Measurements from ENCODE around the gene KCNQ1. TPM values are rescaled to one million over a fixed set of nuclear protein-coding genes. Genes with fewer than 3 reads are reported as not detected.

KCNQ1 gene
- total RNA-seq, 1 donor from 2014 or later, result 1.6 TPM

DNA sequence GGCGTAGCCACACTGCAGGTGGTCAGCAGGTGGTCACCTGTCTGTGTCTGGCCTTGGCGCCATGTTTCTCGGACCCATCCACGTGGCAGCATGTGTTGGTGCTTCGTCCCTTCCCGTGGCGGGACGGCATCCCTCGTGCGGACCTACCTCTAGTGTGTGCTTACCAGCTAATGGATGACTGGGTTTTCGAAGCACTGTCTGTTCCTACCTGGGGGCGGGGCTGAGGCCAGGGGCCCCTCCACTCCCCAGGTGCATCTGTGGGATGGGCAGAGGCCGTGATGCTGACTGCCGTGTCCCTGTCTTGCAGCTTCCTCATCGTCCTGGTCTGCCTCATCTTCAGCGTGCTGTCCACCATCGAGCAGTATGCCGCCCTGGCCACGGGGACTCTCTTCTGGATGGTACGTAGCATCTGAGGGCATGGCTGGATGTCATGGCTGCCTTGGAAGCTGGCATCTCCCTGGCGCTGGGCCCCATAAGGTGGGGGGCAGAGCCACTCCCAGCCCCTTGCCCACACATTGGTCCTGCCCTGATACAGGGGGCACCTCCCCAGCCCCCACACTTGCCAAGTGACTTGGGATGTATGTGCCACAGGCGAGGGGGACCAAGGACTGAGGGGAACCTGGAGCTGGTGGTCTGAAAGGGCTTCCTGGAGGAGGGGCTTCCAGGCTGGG is 82.9 kb downstream of the KCNQ1 start:
- TF ChIP-seq, protein P1, sequence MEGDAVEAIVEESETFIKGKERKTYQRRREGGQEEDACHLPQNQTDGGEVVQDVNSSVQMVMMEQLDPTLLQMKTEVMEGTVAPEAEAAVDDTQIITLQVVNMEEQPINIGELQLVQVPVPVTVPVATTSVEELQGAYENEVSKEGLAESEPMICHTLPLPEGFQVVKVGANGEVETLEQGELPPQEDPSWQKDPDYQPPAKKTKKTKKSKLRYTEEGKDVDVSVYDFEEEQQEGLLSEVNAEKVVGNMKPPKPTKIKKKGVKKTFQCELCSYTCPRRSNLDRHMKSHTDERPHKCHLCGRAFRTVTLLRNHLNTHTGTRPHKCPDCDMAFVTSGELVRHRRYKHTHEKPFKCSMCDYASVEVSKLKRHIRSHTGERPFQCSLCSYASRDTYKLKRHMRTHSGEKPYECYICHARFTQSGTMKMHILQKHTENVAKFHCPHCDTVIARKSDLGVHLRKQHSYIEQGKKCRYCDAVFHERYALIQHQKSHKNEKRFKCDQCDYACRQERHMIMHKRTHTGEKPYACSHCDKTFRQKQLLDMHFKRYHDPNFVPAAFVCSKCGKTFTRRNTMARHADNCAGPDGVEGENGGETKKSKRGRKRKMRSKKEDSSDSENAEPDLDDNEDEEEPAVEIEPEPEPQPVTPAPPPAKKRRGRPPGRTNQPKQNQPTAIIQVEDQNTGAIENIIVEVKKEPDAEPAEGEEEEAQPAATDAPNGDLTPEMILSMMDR (IDR thresholded peaks at IDR 0.05; ENCODE audit: insufficient read depth, low read length, severe bottlenecking), result no peak

DNA sequence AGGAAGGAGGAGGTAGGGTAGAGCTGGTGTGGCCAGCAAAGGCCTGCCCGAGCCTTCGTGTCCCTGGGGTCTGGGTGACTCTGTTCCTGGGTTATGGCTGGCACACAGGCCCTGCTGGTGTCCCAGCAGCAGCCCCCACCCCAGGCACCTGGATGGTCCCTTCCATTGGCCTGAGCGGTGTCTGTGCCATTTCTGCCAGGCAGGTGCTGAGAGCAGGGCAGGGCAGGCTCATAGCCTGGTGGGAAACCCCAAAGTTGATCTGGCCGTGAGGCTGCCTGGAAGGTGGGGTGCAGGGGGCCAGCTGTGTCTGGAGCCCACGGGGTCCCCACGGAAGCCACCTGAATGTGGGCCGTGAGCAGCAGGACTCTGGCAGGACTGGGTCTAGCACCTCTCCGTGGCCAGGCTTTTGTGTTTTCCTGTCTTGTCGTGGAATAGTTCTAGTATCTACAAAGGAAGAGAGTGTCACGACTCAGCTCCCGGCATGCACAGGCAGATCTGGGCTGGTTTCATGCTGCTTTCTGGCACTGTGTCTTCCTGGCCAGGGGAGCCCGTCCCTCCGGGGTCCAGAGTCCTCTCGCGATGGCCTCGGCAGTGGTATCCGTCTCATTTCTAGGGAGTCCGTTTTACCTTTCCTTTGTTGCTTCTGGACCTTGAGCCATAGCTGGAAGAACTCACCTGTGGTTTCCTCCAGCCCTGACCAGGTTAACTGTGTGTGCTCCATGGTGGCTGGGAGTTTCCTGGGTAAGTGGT is 83.7 kb downstream of the KCNQ1 start:
- H3K4me3 ChIP-seq (ENCODE audit: low read depth, low read length), result no peak overlapping the region
- no peak for FAIRE-seq
- no peaks in the 10 kb centered on the region for H3K36me3 ChIP-seq (ENCODE audit: control insufficient read depth, insufficient read depth, low read length)
- TF ChIP-seq, protein P1 (IDR thresholded peaks at IDR 0.05; ENCODE audit: insufficient read depth, low read length, severe bottlenecking), result no peak
- DNase-seq (ENCODE audit: low read depth), result peak; percentile 20
- no peaks in the 10 kb centered on the region for H3K27me3 ChIP-seq (ENCODE audit: control insufficient read depth, insufficient read depth, low read length)

More for the DNA sequence above, 82.9 kb downstream of the KCNQ1 start:
- FAIRE-seq (no peak), DNase-seq (ENCODE audit: low read depth) (no peak)
- Histone ChIP-seq H3K36me3 (ENCODE audit: control insufficient read depth, insufficient read depth, low read length) (no peaks in the 10 kb centered on the region), H3K27me3 (ENCODE audit: control insufficient read depth, insufficient read depth, low read length) (no peaks in the 10 kb centered on the region), H3K4me3 (ENCODE audit: low read depth, low read length) (no peak overlapping the region)

GRCh38 chr11:2529173-2529572 is 84.4 kb downstream of the KCNQ1 start:
- DNase-seq (ENCODE audit: low read depth) (no peak), FAIRE-seq (no peak)
- H3K4me3 ChIP-seq (ENCODE audit: low read depth, low read length), result no peak overlapping the region
- no peaks in the 10 kb centered on the region for H3K36me3 ChIP-seq (ENCODE audit: control insufficient read depth, insufficient read depth, low read length)
- TF ChIP-seq, protein P1 (IDR thresholded peaks at IDR 0.05; ENCODE audit: insufficient read depth, low read length, severe bottlenecking), result no peak
- H3K27me3 ChIP-seq (ENCODE audit: control insufficient read depth, insufficient read depth, low read length), result no peaks in the 10 kb centered on the region

DNA sequence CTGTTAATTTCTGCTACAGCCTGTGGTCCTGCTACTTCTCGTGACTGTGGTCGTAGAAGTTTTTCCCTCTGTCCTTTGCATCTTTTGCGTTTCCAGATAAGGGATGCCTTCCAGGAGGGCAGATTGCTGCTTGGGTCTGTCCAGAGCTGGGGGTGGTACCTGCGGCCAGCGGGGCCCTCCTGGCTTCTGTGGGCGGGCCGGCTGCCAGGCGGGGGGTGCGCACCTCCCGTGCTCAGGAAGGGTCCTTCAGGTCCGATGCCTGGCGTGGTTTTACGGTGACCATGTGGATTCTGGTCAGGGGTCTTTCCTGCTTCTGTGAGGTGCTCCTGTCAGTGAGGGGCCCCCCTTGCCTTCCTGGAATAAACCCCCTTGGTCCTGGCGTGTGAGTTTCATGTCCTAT is 84.8 kb downstream of the KCNQ1 start:
- Histone ChIP-seq H3K36me3 (ENCODE audit: control insufficient read depth, insufficient read depth, low read length) (no peaks in the 10 kb centered on the region), H3K4me3 (ENCODE audit: low read depth, low read length) (no peak overlapping the region), H3K27me3 (ENCODE audit: control insufficient read depth, insufficient read depth, low read length) (no peaks in the 10 kb centered on the region)
- TF ChIP-seq, protein P1 (IDR thresholded peaks at IDR 0.05; ENCODE audit: insufficient read depth, low read length, severe bottlenecking), result no peak
- FAIRE-seq (no peak), DNase-seq (ENCODE audit: low read depth) (no peak)

DNA sequence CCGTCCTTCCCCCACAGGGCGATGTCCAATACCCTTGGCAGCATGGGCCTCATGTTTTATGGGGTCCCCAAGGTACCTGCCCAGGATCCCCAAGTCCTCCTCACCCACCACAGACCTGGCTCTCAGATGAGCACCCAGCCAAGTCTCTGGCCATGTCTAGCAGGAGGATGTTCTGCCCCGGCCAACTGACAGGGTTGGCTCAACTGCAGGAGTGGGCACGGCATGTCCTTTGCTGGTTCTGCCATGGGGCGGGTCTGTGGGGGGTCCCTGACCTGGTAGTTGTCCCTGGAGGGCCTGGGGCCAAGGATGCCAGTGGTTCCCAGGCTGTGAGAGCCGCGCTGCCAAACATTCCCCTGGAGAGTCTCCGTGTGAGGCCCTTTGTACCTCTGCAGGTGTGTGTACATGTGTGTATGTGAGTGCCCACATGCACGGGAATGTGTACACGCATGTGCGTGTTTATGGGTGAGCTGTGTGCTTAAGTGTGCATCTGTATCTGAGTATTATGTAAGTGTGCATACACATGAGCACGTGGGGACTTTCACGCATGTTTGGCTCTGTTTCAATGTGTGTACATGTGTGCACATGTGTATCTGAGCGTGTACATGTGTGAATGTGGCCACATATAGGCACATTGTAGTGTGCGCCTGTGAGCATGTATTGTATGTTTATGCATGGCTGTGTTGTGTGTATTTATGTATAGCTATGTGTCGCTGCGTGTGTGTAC is 85.5 kb downstream of the KCNQ1 start:
- H3K27me3 ChIP-seq (ENCODE audit: control insufficient read depth, insufficient read depth, low read length), result no peaks in the 10 kb centered on the region
- DNase-seq (ENCODE audit: low read depth) (no peak), FAIRE-seq (peak; percentile 43)
- TF ChIP-seq, protein P1 (IDR thresholded peaks at IDR 0.05; ENCODE audit: insufficient read depth, low read length, severe bottlenecking), result no peak
- H3K4me3 ChIP-seq (ENCODE audit: low read depth, low read length), result no peak overlapping the region
- H3K36me3 ChIP-seq (ENCODE audit: control insufficient read depth, insufficient read depth, low read length), result no peaks in the 10 kb centered on the region

Data from bronchial epithelial cell (primary cell).